GM12864 (cell line): ENCODE results near the gene DRP2.

ENCODE experiments used
- DNase-seq: peaks from one replicate; pipeline ENCODE4 v3.0.0-alpha.2; 2011; ENCODE audit warnings: low read depth
- H3K4me3 ChIP-seq: 2 replicates; pipeline ENCODE4 v1.5.1; 2011; ENCODE audit warnings: mild to moderate bottlenecking, low read depth, low read length, control low read depth
- TF ChIP-seq, protein P1 (sequence below): IDR thresholded peaks from 2 replicates; pipeline ENCODE4 v1.5.1; 2011; ENCODE audit warnings: low read depth, mild to moderate bottlenecking, moderate library complexity, low read length, control low read depth, inconsistent platforms; ENCODE audit errors: missing control alignments

DRP2 gene

DNA sequence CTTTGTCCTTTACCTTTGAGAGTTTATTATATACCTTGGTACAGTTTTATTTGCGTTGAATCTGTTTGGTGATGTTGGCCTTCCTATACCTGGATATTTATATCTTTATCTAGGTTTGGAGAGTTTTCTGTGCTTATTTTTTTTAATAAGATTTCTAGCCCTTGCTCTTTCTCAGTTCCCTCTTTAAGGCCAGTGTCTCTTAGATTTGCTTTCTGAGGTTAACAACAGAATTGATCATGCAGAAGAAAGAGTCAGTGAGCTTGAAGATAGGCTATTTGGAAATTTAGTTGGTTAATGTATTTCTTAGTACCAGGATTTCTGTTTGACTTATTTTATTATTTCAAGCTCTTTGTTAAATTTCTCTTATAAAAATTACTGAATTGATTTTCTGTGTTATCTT, 84.2 kb downstream of the DRP2 start:
- TF ChIP-seq, protein P1, sequence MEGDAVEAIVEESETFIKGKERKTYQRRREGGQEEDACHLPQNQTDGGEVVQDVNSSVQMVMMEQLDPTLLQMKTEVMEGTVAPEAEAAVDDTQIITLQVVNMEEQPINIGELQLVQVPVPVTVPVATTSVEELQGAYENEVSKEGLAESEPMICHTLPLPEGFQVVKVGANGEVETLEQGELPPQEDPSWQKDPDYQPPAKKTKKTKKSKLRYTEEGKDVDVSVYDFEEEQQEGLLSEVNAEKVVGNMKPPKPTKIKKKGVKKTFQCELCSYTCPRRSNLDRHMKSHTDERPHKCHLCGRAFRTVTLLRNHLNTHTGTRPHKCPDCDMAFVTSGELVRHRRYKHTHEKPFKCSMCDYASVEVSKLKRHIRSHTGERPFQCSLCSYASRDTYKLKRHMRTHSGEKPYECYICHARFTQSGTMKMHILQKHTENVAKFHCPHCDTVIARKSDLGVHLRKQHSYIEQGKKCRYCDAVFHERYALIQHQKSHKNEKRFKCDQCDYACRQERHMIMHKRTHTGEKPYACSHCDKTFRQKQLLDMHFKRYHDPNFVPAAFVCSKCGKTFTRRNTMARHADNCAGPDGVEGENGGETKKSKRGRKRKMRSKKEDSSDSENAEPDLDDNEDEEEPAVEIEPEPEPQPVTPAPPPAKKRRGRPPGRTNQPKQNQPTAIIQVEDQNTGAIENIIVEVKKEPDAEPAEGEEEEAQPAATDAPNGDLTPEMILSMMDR: no peak
- no peak for DNase-seq
- H3K4me3 ChIP-seq: no peak overlapping the region
